Epithelial cell of esophagus (primary cell): Measurements from ENCODE around the gene SLC39A6.
"Not testable (repeated sequence)": the region's sequence is repeated elsewhere in the genome, so short reads cannot be mapped to it uniquely, and the experiment has no call there.

ENCODE experiments used
- DNase-seq: peaks from one replicate; pipeline ENCODE4 v3.0.0; 2010; ENCODE audit warnings: low read depth
- H3K4me3 ChIP-seq: 2 replicates; pipeline ENCODE4 v1.5.1; 2011; ENCODE audit warnings: mild to moderate bottlenecking, low read length, control low read depth
- TF ChIP-seq, protein P1 (sequence below): IDR thresholded peaks from 2 replicates; pipeline ENCODE4 v1.5.1; 2011; ENCODE audit warnings: low read depth, mild to moderate bottlenecking, low read length, control low read depth, inconsistent platforms; ENCODE audit not compliant: insufficient read depth; ENCODE audit errors: missing control alignments

Gene SLC39A6

DNA sequence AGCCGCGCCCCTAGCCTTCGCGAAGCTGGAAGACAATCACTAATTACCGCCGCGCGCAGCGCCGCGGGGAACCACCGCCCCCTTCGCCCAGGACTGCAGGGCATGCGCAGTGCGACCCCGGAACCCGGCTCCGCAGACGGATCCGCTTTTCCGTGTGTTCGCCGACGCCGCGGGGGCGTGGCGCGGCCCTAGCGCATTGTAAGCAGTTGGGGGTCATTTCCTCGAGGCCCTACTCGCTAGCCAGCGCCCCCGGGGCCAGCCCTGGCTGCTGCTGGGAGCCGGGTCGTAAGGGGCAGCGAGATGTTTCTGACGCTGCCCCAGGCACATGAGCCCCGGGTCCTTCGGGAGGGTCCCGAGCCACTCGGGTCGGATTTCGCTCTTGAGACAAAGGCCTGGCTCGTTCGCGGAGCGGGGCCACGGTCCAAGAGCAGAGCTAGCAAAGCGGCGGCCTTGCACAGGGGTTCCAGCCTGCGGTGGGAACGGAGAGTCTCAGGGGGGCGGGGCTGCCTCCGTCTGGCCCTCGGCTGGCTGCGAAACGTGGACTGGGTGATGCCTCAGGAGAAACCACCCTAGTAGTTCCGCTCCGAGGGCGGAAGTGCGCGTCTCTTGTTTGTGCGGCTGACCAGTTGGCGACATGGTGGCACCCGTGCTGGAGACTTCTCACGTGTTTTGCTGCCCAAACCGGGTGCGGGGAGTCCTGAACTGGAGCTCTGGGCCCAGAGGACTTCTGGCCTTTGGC is at the start of gene SLC39A6, which contains the start of gene ELP2:
Gene SLC39A6 (minus strand): TSS at position 41 of the 739 bp plus-strand sequence. CDS start 2,333 bp downstream, outside the sequence.
Gene ELP2 (plus strand): TSS at position 600 of the 739 bp plus-strand sequence. CDS start 35 bp downstream, at position 635.
- peak; percentile 96 for DNase-seq
- peak within 1 kb of the TSS; percentile 99 for H3K4me3 ChIP-seq
- TF ChIP-seq, protein P1, sequence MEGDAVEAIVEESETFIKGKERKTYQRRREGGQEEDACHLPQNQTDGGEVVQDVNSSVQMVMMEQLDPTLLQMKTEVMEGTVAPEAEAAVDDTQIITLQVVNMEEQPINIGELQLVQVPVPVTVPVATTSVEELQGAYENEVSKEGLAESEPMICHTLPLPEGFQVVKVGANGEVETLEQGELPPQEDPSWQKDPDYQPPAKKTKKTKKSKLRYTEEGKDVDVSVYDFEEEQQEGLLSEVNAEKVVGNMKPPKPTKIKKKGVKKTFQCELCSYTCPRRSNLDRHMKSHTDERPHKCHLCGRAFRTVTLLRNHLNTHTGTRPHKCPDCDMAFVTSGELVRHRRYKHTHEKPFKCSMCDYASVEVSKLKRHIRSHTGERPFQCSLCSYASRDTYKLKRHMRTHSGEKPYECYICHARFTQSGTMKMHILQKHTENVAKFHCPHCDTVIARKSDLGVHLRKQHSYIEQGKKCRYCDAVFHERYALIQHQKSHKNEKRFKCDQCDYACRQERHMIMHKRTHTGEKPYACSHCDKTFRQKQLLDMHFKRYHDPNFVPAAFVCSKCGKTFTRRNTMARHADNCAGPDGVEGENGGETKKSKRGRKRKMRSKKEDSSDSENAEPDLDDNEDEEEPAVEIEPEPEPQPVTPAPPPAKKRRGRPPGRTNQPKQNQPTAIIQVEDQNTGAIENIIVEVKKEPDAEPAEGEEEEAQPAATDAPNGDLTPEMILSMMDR: no peak

- H3K4me3 ChIP-seq: no peak overlapping the region
- TF ChIP-seq, protein P1: no peak
- DNase-seq: no peak
These were observed 48.8 kb upstream of the SLC39A6 start for GRCh38 chr18:36177913-36178312.

DNA sequence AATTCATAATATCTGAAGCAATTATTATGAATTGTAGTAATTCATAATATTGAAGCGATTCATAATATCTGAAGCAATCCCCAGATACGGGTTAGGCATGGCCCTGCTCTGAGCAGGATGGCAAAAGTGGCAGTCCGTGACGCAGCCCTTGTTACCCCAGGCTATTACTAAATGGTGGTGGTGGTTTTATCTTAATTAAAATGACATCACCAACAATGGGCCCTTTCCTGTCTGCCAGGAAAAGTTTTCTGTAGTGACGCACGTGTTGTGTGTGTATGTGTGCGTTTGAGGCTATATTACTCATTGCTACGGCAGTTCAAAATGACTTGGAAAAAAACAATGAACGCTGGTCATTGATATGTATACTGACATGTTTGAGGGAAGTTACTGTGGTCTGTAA is 47.6 kb upstream of the SLC39A6 start:
- TF ChIP-seq, protein P1: no peak
- DNase-seq: peak; percentile 89
- H3K4me3 ChIP-seq: no peak overlapping the region

DNA sequence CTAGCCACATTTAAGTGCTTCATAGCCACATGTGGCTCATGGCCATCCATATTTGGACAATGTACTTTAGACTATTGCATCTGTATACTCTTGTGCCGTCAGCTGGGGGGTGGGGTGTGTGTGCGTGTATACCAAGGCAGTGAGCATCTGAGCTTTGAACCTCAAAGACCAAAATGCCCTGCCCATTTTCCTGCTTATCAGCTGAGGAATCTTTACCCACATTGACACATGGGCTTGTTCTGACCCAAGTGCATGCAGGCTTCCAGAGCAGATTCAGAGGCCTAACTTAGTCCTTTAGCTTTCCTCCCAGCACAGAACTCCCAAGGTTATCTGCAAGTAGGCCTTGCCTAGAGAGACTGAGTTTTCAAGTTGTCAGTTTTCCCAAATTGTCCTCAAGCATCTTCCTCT is 47.0 kb upstream of the SLC39A6 start:
- TF ChIP-seq, protein P1: no peak
- no peak for DNase-seq
- no peak overlapping the region for H3K4me3 ChIP-seq

DNA sequence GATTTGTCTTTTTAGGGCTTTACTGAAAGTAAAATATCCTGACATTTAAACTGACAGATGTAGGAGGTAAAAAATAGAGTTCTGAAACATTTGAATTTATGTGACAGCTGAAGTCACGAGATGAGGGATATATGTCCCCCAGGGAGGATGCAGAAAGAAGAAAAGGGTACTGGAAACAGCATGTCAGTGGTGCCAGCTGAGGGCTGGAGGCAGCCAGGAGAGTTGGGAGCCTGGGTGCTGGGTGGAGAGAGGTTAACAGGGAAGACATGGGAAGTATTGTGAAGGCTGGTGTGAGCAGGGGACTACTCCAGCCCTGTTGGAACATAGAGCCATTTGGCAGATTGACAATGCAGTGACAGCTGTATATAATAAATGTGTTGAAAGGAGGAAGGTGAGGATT is 46.3 kb upstream of the SLC39A6 start:
- no peak for DNase-seq
- TF ChIP-seq, protein P1: no peak
- no peak overlapping the region for H3K4me3 ChIP-seq

DNA sequence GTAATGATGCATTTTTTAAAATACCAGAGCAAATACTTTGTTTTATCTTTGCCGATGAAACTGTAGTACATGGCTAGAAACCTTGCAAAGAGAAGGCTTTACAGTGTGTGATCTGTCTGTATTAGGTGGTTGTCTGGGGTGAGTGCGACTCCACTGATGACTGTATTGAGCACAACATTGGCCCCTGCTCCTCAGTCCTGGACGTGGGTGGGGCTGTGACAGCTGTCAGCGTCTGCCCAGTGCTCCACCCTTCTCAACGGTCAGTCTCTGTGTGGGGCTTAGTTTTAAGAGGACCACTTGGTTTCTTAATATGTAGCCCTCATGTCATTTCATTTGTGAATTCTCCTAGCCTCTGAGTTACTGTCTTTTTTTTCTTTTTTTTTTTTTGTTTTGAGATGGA is 40.8 kb upstream of the SLC39A6 start:
- H3K4me3 ChIP-seq: no peak overlapping the region
- TF ChIP-seq, protein P1: no peak
- DNase-seq: no peak

GRCh38 chr18:36168296-36168695 is 39.2 kb upstream of the SLC39A6 start:
- not testable (repeated sequence) for DNase-seq

More at GRCh38 chr18:36168296-36168695, 39.2 kb upstream of the SLC39A6 start:
- H3K4me3 ChIP-seq: not testable (repeated sequence)
